Ectodermal cell (in vitro differentiated cells): Measurements from ENCODE around the gene ASB6.
"Not testable (repeated sequence)": the region's sequence is repeated elsewhere in the genome, so short reads cannot be mapped to it uniquely, and the experiment has no call there.

Source experiments
- H3K27ac ChIP-seq: 2 replicates; pipeline ENCODE4 v1.7.0; 2013; ENCODE audit warnings: mild to moderate bottlenecking, low read depth, low read length; ENCODE audit not compliant: insufficient read depth, poor library complexity, severe bottlenecking
- H3K27me3 ChIP-seq: 2 replicates; pipeline ENCODE4 v1.7.0; 2013; ENCODE audit warnings: mild to moderate bottlenecking, low read length; ENCODE audit not compliant: insufficient read depth, control insufficient read depth, poor library complexity, severe bottlenecking
- H3K36me3 ChIP-seq: one replicate; pipeline ENCODE4 v1.7.0; 2013; ENCODE audit warnings: low read length; ENCODE audit not compliant: control insufficient read depth, insufficient read depth
- H3K4me1 ChIP-seq: one replicate; pipeline ENCODE4 v1.7.0; 2013; ENCODE audit warnings: low read length; ENCODE audit not compliant: control insufficient read depth, insufficient read depth
- H3K4me3 ChIP-seq: 2 replicates; pipeline ENCODE4 v1.7.0; 2013; ENCODE audit warnings: low read depth, low read length, control low read depth; ENCODE audit not compliant: insufficient read depth
- H3K9me3 ChIP-seq: 2 replicates; pipeline ENCODE4 v1.7.0; 2013; ENCODE audit warnings: mild to moderate bottlenecking, low read length, moderate library complexity; ENCODE audit not compliant: control insufficient read depth
- WGBS, 2 experiments: methylation state at CpG; one replicate each; pipeline ENCODE4 v1.1.7; 2013; ENCODE audit warnings: missing lambda C conversion rate in 2 of 2; 5-methylcytosine and 5-hydroxymethylcytosine counted together

ASB6 gene

GRCh38 chr9:129637102-129637501 is 4.8 kb downstream of the ASB6 start:
- no peak overlapping the region for H3K27ac ChIP-seq
- WGBS, 2 experiments = 93 to 95% methylated on average over 9 of the region's 9 CpGs
- H3K4me1 ChIP-seq = peaks cover 9% of the 10 kb centered on the region
- no peak overlapping the region for H3K4me3 ChIP-seq
- no peaks in the 10 kb centered on the region for H3K9me3 ChIP-seq
- H3K36me3 ChIP-seq = peaks cover 41% of the 10 kb centered on the region
- H3K27me3 ChIP-seq = no peaks in the 10 kb centered on the region

GRCh38 chr9:129636343-129636742 is 5.6 kb downstream of the ASB6 start:
- H3K4me1 ChIP-seq = not testable (repeated sequence)
- H3K36me3 ChIP-seq = peaks cover 41% of the 10 kb centered on the region
- 92 to 95% methylated on average over 10 of the region's 10 CpGs for WGBS, 2 experiments

GRCh38 chr9:129635099-129636065 is 6.6 kb downstream of the ASB6 start:
- no peaks in the 10 kb centered on the region for H3K9me3 ChIP-seq
- no peaks in the 10 kb centered on the region for H3K27me3 ChIP-seq
- no peak overlapping the region for H3K27ac ChIP-seq
- H3K36me3 ChIP-seq = peaks cover 41% of the 10 kb centered on the region
- H3K4me3 ChIP-seq = no peak overlapping the region
- WGBS, 2 experiments = 97 to 98% methylated on average over 34 of the region's 34 CpGs
- H3K4me1 ChIP-seq = peaks cover 1% of the 10 kb centered on the region

More at GRCh38 chr9:129636343-129636742, 5.6 kb downstream of the ASB6 start:
- H3K4me3 ChIP-seq, H3K27me3 ChIP-seq, H3K9me3 ChIP-seq, H3K27ac ChIP-seq: not testable (repeated sequence)

- no peak overlapping the region for H3K4me3 ChIP-seq
- no peaks in the 10 kb centered on the region for H3K9me3 ChIP-seq
- H3K27ac ChIP-seq = no peak overlapping the region
- H3K4me1 ChIP-seq = no peaks in the 10 kb centered on the region
- peaks cover 38% of the 10 kb centered on the region for H3K36me3 ChIP-seq
- no peaks in the 10 kb centered on the region for H3K27me3 ChIP-seq
- 88 to 89% methylated on average over 13 of the region's 13 CpGs for WGBS, 2 experiments
Observed at GRCh38 chr9:129633848-129634247, 8.1 kb downstream of the ASB6 start.

GRCh38 chr9:129633207-129633606 is 8.7 kb downstream of the ASB6 start:
- Histone ChIP-seq H3K27me3 (no peaks in the 10 kb centered on the region), H3K27ac (no peak overlapping the region), H3K4me1 (no peaks in the 10 kb centered on the region), H3K9me3 (no peaks in the 10 kb centered on the region), H3K4me3 (no peak overlapping the region), H3K36me3 (peaks cover 36% of the 10 kb centered on the region)
- WGBS, 2 experiments = 91 to 92% methylated on average over 4 of the region's 4 CpGs

- H3K4me3 ChIP-seq = no peak overlapping the region
- no peak overlapping the region for H3K27ac ChIP-seq
- 96% methylated on average over 13 of the region's 13 CpGs for WGBS, 2 experiments
- no peaks in the 10 kb centered on the region for H3K9me3 ChIP-seq
- H3K36me3 ChIP-seq = peaks cover 33% of the 10 kb centered on the region
- H3K27me3 ChIP-seq = no peaks in the 10 kb centered on the region
- peaks cover 4% of the 10 kb centered on the region for H3K4me1 ChIP-seq
Observed at GRCh38 chr9:129632460-129632859, 9.5 kb downstream of the ASB6 start.

- Histone ChIP-seq H3K9me3 (no peaks in the 10 kb centered on the region), H3K4me1 (peaks cover 10% of the 10 kb centered on the region), H3K27ac (no peak overlapping the region), H3K27me3 (no peaks in the 10 kb centered on the region), H3K36me3 (peaks cover 26% of the 10 kb centered on the region), H3K4me3 (no peak overlapping the region)
- WGBS, 2 experiments = 89 to 90% methylated on average over 19 of the region's 19 CpGs
Observed at GRCh38 chr9:129631674-129632129, 10.2 kb downstream of the ASB6 start.

GRCh38 chr9:129630967-129631673 is 10.8 kb downstream of the ASB6 start:
- 82 to 84% methylated on average over 21 of the region's 21 CpGs for WGBS, 2 experiments
- H3K27me3 ChIP-seq = no peaks in the 10 kb centered on the region
- no peaks in the 10 kb centered on the region for H3K9me3 ChIP-seq
- no peak overlapping the region for H3K27ac ChIP-seq
- peaks cover 26% of the 10 kb centered on the region for H3K36me3 ChIP-seq
- peaks cover 10% of the 10 kb centered on the region for H3K4me1 ChIP-seq
- no peak overlapping the region for H3K4me3 ChIP-seq

- no peak overlapping the region for H3K4me3 ChIP-seq
- no peaks in the 10 kb centered on the region for H3K9me3 ChIP-seq
- H3K36me3 ChIP-seq = peaks cover 11% of the 10 kb centered on the region
- WGBS, 2 experiments = 96 to 97% methylated on average over 8 of the region's 8 CpGs
- peaks cover 10% of the 10 kb centered on the region for H3K4me1 ChIP-seq
- no peaks in the 10 kb centered on the region for H3K27me3 ChIP-seq
- H3K27ac ChIP-seq = no peak overlapping the region
Observed at GRCh38 chr9:129629251-129629820, 12.6 kb downstream of the ASB6 start.

- H3K36me3 ChIP-seq = peaks cover 6% of the 10 kb centered on the region
- peaks cover 10% of the 10 kb centered on the region for H3K4me1 ChIP-seq
- H3K27ac ChIP-seq = no peak overlapping the region
- H3K9me3 ChIP-seq = no peaks in the 10 kb centered on the region
- 95 to 96% methylated on average over 6 of the region's 6 CpGs for WGBS, 2 experiments
- H3K4me3 ChIP-seq = no peak overlapping the region
- no peaks in the 10 kb centered on the region for H3K27me3 ChIP-seq
Observed at GRCh38 chr9:129628709-129629108, 13.2 kb downstream of the ASB6 start.
